HG03558 (cell line): ENCODE results near the gene TAB3.

ENCODE experiments used
- ATAC-seq: cut with Tn5 transposase; IDR thresholded peaks from one replicate; pipeline ENCODE4 v1.9.1; 2021; ENCODE audit warnings: moderate number of reproducible peaks; ENCODE audit not compliant: unreplicated experiment; ENCODE audit errors: extremely low read depth

TAB3 gene

DNA sequence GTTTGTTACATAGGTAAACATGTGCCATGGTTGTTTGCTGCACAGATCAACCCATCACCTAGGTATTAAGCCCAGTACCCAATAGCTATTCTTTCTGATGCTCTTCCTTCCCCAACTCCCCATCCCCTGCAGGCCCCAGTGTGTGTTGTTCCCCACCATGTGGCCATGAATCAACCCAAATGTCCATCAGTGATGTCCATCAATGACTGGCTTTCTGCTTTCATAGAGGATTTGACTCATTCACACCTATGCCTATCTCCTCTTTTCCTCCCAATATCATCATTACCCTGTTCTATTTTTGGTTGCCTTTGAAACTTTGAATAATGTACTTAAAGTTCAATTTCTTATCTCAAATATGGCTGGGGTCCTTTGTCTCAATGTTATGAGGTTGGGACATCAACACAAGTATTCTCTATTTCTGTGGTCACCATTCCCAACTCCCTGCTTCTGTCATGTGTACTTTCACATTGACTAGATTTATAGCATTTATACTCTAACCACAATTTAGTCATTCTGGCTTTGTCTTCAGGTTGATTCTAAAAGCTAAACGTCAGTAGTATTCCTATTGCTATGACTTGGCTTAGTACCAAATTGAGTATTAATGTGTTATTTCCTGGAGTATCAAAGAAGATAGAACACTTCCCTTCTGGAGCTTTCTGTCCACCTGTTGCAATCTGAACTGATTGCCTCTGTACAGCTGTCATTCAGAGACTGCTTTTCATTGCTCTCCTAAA is 107.2 kb downstream of the TAB3 start:
- ATAC-seq = no peak

- ATAC-seq = no peak
Observed at GRCh38 chrX:30779453-30780030, 109.5 kb downstream of the TAB3 start.

- no peak for ATAC-seq
Observed at GRCh38 chrX:30777575-30777974, 111.5 kb downstream of the TAB3 start.
